HPDE6-E6E7 (cell line): ENCODE measurements around the gene GPR137B.
"Not testable (repeated sequence)": the region's sequence is repeated elsewhere in the genome, so short reads cannot be mapped to it uniquely, and the experiment has no call there.

Experiments used
- DNase-seq: peaks from one replicate; pipeline ENCODE4 v3.0.0; 2011; ENCODE audit warnings: missing footprints; ENCODE audit errors: extremely low spot score

GPR137B gene

DNA sequence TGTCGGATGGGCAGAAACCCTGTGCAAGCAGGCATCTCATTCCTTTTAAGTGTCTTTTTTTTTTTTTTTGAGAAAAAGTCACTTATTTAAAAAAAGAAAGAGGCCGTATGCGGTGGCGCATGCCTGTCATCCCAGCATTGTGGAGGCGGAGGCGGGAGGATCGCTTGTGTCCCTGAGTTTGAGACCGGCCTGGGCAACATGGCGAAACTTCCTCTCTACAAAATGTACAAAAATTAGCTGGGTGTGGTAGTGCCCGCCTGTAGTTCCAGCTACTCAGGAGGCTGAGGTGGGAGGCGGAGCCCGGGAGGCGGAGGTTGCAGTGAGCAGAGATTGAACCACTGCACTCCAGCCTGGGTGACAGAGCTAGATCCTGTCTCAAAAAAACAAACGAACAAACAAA lies 1.7 kb downstream of the GPR137B start:
- no peak for DNase-seq

- no peak for DNase-seq
These were observed 2.3 kb downstream of the GPR137B start for GRCh38 chr1:236144446-236145150.

GRCh38 chr1:236147068-236147467 lies 4.7 kb downstream of the GPR137B start:
- DNase-seq = no peak

DNA sequence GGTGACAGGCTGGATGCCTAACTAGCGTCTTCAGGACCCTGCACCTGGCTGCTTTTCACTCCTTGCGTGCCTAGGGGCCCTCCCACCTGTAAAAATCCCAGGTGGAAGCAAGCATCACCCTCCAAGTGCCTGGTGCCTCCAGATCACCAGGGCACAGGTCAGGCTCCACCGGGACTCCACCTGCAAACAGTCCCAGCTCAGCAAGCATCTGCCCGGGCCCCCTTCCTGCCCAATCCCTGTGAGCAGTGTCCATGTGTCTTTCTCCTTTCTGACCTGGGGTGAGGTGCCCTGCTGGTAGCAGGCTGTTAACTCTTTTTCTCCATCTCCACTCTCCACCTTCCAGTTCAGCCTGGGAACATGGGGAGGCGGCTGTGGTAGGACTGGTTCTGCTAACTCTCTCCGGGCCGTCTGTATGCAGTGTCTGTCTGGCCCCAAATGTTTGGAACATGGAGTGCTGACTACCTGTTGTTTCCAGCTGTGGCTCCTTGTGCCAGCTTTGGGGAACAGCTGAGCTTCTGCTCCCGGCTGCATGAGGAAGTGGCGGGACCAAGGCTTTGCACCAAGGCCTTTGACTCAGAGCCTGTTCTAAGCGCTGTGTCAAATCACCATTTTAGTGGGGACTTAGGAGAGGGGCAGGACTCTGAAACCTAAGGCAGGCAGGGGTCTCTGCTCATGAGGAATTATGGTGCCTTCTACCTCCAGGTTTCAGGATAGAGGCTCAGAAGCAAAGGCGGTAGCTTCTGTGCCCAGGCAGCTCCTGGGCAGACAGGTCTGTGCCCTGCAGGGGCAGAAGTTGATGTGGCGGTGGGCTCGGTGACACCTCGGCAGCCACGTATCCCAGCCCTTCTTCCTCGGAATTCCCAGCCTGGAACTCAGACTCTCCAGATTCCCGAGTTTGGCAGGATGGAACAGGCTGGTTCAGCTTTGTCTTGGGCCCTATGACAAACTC lies 5.5 kb downstream of the GPR137B start:
- no peak for DNase-seq

GRCh38 chr1:236148470-236148845 lies 6.1 kb downstream of the GPR137B start:
- no peak for DNase-seq

- no peak for DNase-seq
These were observed 6.8 kb downstream of the GPR137B start for GRCh38 chr1:236149003-236149595.

GRCh38 chr1:236149696-236150228 lies 7.4 kb downstream of the GPR137B start:
- DNase-seq = no peak

- DNase-seq = no peak
These were observed 8.1 kb downstream of the GPR137B start for GRCh38 chr1:236150311-236150955.

- DNase-seq = no peak
These were observed 8.6 kb downstream of the GPR137B start for GRCh38 chr1:236150986-236151385.

GRCh38 chr1:236151739-236152424 lies 9.5 kb downstream of the GPR137B start:
- DNase-seq = no peak

- no peak for DNase-seq
These were observed 11.8 kb downstream of the GPR137B start for GRCh38 chr1:236154126-236154525.

GRCh38 chr1:236154671-236155398 lies 12.5 kb downstream of the GPR137B start:
- no peak for DNase-seq

DNA sequence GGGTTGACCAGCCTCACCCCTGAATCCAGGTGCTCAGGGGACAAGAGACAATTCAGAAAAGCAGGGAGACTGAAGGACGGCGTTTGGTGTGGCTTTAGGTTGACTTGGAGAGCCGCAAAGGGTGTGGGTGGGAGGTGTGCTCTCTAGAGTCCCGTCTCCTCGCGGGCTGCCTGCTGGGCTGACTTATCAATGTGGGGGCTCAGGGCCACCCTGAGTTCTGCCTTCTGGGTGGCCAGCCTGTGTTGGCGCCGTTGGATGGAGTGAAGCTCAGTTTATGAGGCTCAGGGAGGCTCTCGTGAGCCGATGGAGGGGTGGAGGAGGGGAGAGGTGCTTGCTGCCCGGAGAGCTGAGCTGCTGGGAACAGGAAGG lies 13.0 kb downstream of the GPR137B start:
- no peak for DNase-seq

DNA sequence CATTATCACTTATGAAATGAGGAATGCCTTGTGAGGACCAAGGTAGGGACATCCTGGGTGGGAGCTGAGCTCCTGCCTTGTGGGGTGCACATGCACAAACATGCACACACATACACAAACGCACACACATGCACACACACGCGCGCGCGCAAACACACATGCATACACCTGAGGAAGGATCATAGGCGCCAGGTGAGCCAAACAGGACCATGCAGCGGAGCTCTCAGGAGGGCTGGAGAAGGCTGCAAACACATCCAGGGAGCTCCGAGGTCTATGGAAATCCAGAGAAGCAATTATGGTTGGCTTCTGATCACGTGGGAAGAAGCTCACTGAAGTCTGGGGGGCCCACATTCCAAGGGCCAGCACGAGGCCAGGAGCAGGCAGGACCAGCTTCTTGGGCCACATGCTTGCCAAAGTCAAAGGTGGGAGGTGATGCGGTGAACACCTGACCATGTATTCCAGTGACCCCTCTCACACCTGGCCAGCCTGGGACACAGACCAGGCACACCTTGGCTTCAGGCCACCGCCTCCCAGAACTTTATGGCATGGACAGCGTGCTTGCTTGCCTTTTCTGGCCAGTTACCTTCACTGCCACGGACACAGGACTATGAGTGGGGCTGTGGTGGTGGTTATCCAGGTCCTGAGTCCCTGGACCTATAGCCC lies 13.6 kb downstream of the GPR137B start:
- DNase-seq = no peak

GRCh38 chr1:236156512-236157208 lies 14.3 kb downstream of the GPR137B start:
- no peak for DNase-seq

DNA sequence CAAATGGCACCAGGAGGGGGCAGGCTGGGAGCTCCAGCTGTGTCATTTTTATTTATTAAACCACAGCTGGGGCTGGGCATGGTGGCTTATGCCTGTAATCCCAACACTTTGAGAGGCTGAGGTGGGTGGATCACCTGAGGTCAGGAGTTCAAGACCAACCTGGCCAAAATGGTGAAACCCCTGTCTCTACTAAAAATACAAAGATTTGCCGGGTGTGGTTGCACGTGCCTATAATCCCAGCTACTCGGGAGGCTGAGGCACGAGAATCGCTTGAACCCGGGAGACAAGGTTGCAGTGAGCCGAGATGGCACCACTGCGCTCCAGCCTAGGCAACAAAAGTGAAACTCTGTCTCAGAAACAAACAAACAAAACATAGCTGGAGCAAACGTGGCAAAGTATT lies 15.7 kb downstream of the GPR137B start:
- not testable (repeated sequence) for DNase-seq

GRCh38 chr1:236158719-236159118 lies 16.4 kb downstream of the GPR137B start:
- DNase-seq = no peak

GRCh38 chr1:236159704-236160539 lies 17.6 kb downstream of the GPR137B start:
- DNase-seq = no peak
